ENCODE results near the gene SIAH3. TPM values are rescaled to one million over a fixed set of nuclear protein-coding genes. Genes with fewer than 3 reads are reported as not detected.
A peak's percentile ranks its signal among the peaks of the same experiment; 100 is the strongest.

Gene SIAH3
- total and polyA plus RNA-seq, 5 donors from 2014 or later: 0.03 TPM; not detected in 4

GRCh38 chr13:45742985-45743384 lies 108.6 kb downstream of the SIAH3 start:
- Histone ChIP-seq H3K4me1 (ENCODE audit: control insufficient read depth, insufficient read depth, low read length, poor library complexity, severe bottlenecking) (no peaks in the 10 kb centered on the region), H3K27me3 (ENCODE audit: control insufficient read depth, insufficient read depth, low read length) (no peaks in the 10 kb centered on the region), H3K27ac (ENCODE audit: insufficient read depth, low read length, poor library complexity, severe bottlenecking) (no peak overlapping the region), H3K4me3 (ENCODE audit: low read depth, low read length) (no peak overlapping the region), H3K9me3 (ENCODE audit: control insufficient read depth in 2 of 2, low read length in 2 of 2) (no peaks in the 10 kb centered on the region), H3K36me3 (ENCODE audit: control insufficient read depth, insufficient read depth, low read length) (no peaks in the 10 kb centered on the region)
- H3K9me3 Mint-ChIP-seq: peaks cover 0 to 1% (median 0%) of the 10 kb centered on the region in 7 donors
- peaks cover 0 to 2% (median 0%) of the 10 kb centered on the region in 4 donors for H3K4me1 Mint-ChIP-seq
- H3K4me3 Mint-ChIP-seq: no peak overlapping the region
- no peak for DNase-seq
- no peak overlapping the region for H3K27ac Mint-ChIP-seq
- no peaks in the 10 kb centered on the region for H3K36me3 Mint-ChIP-seq
- H3K27me3 Mint-ChIP-seq: peaks cover 14% of the 10 kb centered on the region
- no peak for ATAC-seq (ENCODE audit: low read depth in 2 of 2)

GRCh38 chr13:45737571-45738017 lies 114.0 kb downstream of the SIAH3 start:
- Mint-ChIP-seq H3K27me3 (peaks cover 5% of the 10 kb centered on the region), H3K36me3 (no peaks in the 10 kb centered on the region), H3K4me3 (no peak overlapping the region), H3K27ac (no peak overlapping the region), H3K9me3 (peaks cover 0 to 3% (median 0%) of the 10 kb centered on the region in 7 donors), H3K4me1 (no peaks in the 10 kb centered on the region)
- Histone ChIP-seq H3K27me3 (ENCODE audit: control insufficient read depth, insufficient read depth, low read length) (no peaks in the 10 kb centered on the region), H3K36me3 (ENCODE audit: control insufficient read depth, insufficient read depth, low read length) (no peaks in the 10 kb centered on the region), H3K9me3 (ENCODE audit: control insufficient read depth in 2 of 2, low read length in 2 of 2) (no peaks in the 10 kb centered on the region), H3K4me3 (ENCODE audit: low read depth, low read length) (no peak overlapping the region), H3K4me1 (ENCODE audit: control insufficient read depth, insufficient read depth, low read length, poor library complexity, severe bottlenecking) (no peaks in the 10 kb centered on the region), H3K27ac (ENCODE audit: insufficient read depth, low read length, poor library complexity, severe bottlenecking) (no peak overlapping the region)
- ATAC-seq (ENCODE audit: low read depth in 2 of 2): no peak
- peak in 1 of 3 donors; percentile 18 for DNase-seq

DNA sequence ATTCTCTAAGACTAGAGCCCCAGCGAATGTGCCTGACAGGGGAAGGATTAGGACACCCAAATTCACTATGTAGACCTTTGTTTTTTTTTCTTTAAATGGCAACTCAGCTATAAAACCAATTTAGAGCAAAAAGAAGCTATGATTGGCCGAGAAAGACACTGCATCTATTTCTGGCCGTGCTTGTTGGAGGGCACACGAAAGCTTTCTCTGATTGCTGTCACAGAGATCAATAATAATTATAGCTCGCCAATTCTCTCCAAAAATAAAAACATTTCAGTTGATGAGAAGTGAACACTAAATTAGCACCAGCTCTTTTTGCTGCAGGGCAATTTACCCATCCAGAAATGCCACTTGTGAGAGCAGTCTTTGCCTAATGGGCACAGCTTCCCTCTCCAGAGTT lies 118.2 kb downstream of the SIAH3 start:
- peaks cover 0 to 3% (median 0%) of the 10 kb centered on the region in 7 donors for H3K9me3 Mint-ChIP-seq
- H3K27me3 Mint-ChIP-seq: no peaks in the 10 kb centered on the region
- no peak for DNase-seq
- H3K4me1 Mint-ChIP-seq: no peaks in the 10 kb centered on the region
- Histone ChIP-seq H3K36me3 (ENCODE audit: control insufficient read depth, insufficient read depth, low read length) (no peaks in the 10 kb centered on the region), H3K9me3 (ENCODE audit: control insufficient read depth in 2 of 2, low read length in 2 of 2) (no peaks in the 10 kb centered on the region), H3K4me3 (ENCODE audit: low read depth, low read length) (no peak overlapping the region), H3K27ac (ENCODE audit: insufficient read depth, low read length, poor library complexity, severe bottlenecking) (no peak overlapping the region), H3K27me3 (ENCODE audit: control insufficient read depth, insufficient read depth, low read length) (no peaks in the 10 kb centered on the region), H3K4me1 (ENCODE audit: control insufficient read depth, insufficient read depth, low read length, poor library complexity, severe bottlenecking) (no peaks in the 10 kb centered on the region)
- no peaks in the 10 kb centered on the region for H3K36me3 Mint-ChIP-seq
- ATAC-seq (ENCODE audit: low read depth in 2 of 2): no peak
- H3K27ac Mint-ChIP-seq: no peak overlapping the region
- H3K4me3 Mint-ChIP-seq: no peak overlapping the region

GRCh38 chr13:45732916-45733315 lies 118.6 kb downstream of the SIAH3 start:
- H3K4me3 ChIP-seq (ENCODE audit: low read depth, low read length): no peak overlapping the region
- no peak for DNase-seq
- H3K4me3 Mint-ChIP-seq: no peak overlapping the region

DNA sequence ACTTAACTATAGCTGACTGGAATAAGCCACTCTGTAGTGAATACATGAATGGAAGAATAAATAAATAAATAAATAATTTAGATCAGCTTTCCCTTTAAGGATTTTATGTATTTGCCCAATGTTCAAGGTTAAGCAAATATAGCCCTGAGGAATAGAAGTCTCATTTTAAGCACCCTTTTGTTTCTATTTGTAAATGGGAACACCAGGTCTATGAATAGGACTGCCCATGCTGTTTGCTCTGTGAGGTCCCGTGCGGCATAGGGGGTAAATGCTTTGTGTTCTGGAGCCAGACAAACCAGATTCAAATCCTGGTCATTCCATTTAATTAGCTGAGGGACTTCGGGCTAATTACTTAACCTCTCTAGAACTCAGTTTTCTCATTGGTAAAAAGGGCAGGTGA lies 120.1 kb downstream of the SIAH3 start:
- H3K4me1 Mint-ChIP-seq: no peaks in the 10 kb centered on the region
- no peak overlapping the region for H3K4me3 Mint-ChIP-seq
- no peak for DNase-seq
- no peak for ATAC-seq (ENCODE audit: low read depth in 2 of 2)
- H3K9me3 ChIP-seq (ENCODE audit: control insufficient read depth in 2 of 2, low read length in 2 of 2): no peaks in the 10 kb centered on the region
- H3K36me3 Mint-ChIP-seq: no peaks in the 10 kb centered on the region
- H3K27me3 Mint-ChIP-seq: no peaks in the 10 kb centered on the region
- no peak overlapping the region for H3K27ac Mint-ChIP-seq
- H3K4me1 ChIP-seq (ENCODE audit: control insufficient read depth, insufficient read depth, low read length, poor library complexity, severe bottlenecking): no peaks in the 10 kb centered on the region
- H3K27ac ChIP-seq (ENCODE audit: insufficient read depth, low read length, poor library complexity, severe bottlenecking): no peak overlapping the region
- no peak overlapping the region for H3K4me3 ChIP-seq (ENCODE audit: low read depth, low read length)
- H3K27me3 ChIP-seq (ENCODE audit: control insufficient read depth, insufficient read depth, low read length): no peaks in the 10 kb centered on the region
- peaks cover 0 to 3% (median 0%) of the 10 kb centered on the region in 7 donors for H3K9me3 Mint-ChIP-seq
- H3K36me3 ChIP-seq (ENCODE audit: control insufficient read depth, insufficient read depth, low read length): no peaks in the 10 kb centered on the region

More at GRCh38 chr13:45732916-45733315, 118.6 kb downstream of the SIAH3 start:
- Mint-ChIP-seq H3K27me3 (no peaks in the 10 kb centered on the region), H3K36me3 (no peaks in the 10 kb centered on the region), H3K9me3 (peaks cover 0 to 3% (median 0%) of the 10 kb centered on the region in 7 donors), H3K4me1 (no peaks in the 10 kb centered on the region), H3K27ac (no peak overlapping the region)
- Histone ChIP-seq H3K27me3 (ENCODE audit: control insufficient read depth, insufficient read depth, low read length) (no peaks in the 10 kb centered on the region), H3K36me3 (ENCODE audit: control insufficient read depth, insufficient read depth, low read length) (no peaks in the 10 kb centered on the region), H3K4me1 (ENCODE audit: control insufficient read depth, insufficient read depth, low read length, poor library complexity, severe bottlenecking) (no peaks in the 10 kb centered on the region), H3K9me3 (ENCODE audit: control insufficient read depth in 2 of 2, low read length in 2 of 2) (no peaks in the 10 kb centered on the region), H3K27ac (ENCODE audit: insufficient read depth, low read length, poor library complexity, severe bottlenecking) (no peak overlapping the region)
- ATAC-seq (ENCODE audit: low read depth in 2 of 2): no peak

DNA sequence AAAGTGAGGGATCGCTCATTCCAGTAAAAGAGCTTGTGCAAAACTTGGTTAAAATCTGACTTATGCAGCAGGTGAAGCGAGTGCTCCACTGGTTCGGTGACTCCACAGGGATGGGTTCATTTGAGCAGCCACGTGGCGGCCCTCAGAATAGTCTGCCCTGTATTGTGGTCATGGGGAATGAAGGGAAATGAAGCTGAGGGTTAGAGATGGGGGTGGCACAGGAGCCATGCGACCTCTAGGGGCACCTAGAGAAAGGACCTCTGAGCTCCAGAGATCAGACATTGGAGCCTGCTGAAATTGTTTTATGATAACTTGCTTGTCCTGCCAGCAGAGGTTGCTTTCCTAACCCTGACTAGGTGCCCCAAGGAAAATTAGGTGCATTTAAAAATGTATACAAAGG lies 122.8 kb downstream of the SIAH3 start:
- H3K4me3 ChIP-seq (ENCODE audit: low read depth, low read length): no peak overlapping the region
- no peak overlapping the region for H3K4me3 Mint-ChIP-seq
- H3K9me3 Mint-ChIP-seq: no peaks in the 10 kb centered on the region
- no peaks in the 10 kb centered on the region for H3K4me1 Mint-ChIP-seq
- H3K27ac ChIP-seq (ENCODE audit: insufficient read depth, low read length, poor library complexity, severe bottlenecking): no peak overlapping the region
- DNase-seq (peak in 1 of 3 donors; percentile 9), ATAC-seq (ENCODE audit: low read depth in 2 of 2) (no peak)
- H3K36me3 ChIP-seq (ENCODE audit: control insufficient read depth, insufficient read depth, low read length): no peaks in the 10 kb centered on the region
- no peaks in the 10 kb centered on the region for H3K27me3 Mint-ChIP-seq
- no peaks in the 10 kb centered on the region for H3K4me1 ChIP-seq (ENCODE audit: control insufficient read depth, insufficient read depth, low read length, poor library complexity, severe bottlenecking)
- no peaks in the 10 kb centered on the region for H3K36me3 Mint-ChIP-seq
- H3K9me3 ChIP-seq (ENCODE audit: control insufficient read depth in 2 of 2, low read length in 2 of 2): no peaks in the 10 kb centered on the region
- H3K27ac Mint-ChIP-seq: no peak overlapping the region
- H3K27me3 ChIP-seq (ENCODE audit: control insufficient read depth, insufficient read depth, low read length): no peaks in the 10 kb centered on the region

Other genes with a start within 250 kb of the SIAH3 start
- not detected for gene ERICH6B, start 236.0 kb downstream of the SIAH3 start, total RNA-seq
- under 1 TPM in 1 of 4 donors, not detected in 3; 0.38 TPM for gene ERICH6B, start 236.0 kb downstream of the SIAH3 start, polyA plus RNA-seq
- gene CBY2, start 149.4 kb downstream of the SIAH3 start, total RNA-seq: 0.96 TPM
- under 1 TPM; 0.16 to 0.80 (median 0.40) TPM for gene CBY2, start 149.4 kb downstream of the SIAH3 start, polyA plus RNA-seq
- 58.4 TPM for gene ZC3H13, start 201.0 kb upstream of the SIAH3 start, total RNA-seq
- 10 to 100 TPM; 23.7 to 28.2 (median 25.0) TPM for gene ZC3H13, start 201.0 kb upstream of the SIAH3 start, polyA plus RNA-seq

Measured in CD4-positive, CD25-positive, alpha-beta regulatory T cell (primary cell).